ENCODE measurements around the gene TNIK. TPM values are rescaled to one million over a fixed set of nuclear protein-coding genes. Genes with fewer than 3 reads are reported as not detected.

Gene TNIK
- total RNA-seq, 1 experiment from 2014 or later, result 0.69 TPM

DNA sequence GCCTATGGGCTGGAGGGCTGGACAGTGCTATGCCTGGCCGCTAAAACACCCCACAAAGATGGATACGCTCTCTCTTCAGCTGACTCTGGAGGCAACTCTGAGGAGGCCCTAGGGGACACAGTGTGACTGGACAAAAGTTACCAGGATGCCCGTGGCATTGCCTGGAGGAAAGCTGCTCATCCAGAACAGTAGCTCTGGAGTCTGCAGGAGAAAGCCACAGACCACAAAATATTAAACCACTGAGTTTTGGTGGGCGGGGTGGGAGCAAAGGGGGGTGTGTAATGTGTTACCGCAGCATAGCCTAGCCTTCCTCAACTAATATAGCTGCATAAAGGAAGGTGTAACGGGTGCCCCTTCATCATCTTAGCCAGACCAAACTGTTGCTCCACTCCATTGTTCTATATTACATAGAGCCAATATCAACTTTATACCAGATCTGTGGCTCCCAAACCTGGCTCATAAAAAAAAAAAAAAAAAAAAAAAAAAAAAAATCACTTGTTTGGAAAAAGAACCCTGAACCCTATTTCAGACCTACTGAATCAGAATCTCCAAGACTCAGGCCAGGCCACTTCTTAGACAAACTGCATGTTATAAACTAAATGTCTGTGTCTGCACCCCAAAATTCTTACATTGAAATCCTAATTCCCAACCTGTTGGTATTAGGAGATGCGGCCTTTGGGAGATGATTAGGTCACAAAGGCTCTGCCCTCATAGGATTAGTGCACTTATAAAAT lies 132.6 kb downstream of the TNIK start:
- Histone ChIP-seq H3K36me3 (ENCODE audit: insufficient read depth, low read length, poor library complexity, severe bottlenecking) (no peaks in the 10 kb centered on the region), H3K27ac (ENCODE audit: low read depth, low read length, poor library complexity, severe bottlenecking) (no peak overlapping the region), H3K4me1 (ENCODE audit: insufficient read depth, low read length, poor library complexity, severe bottlenecking) (peaks cover 11% of the 10 kb centered on the region), H3K4me3 (ENCODE audit: low read depth, low read length, poor library complexity, severe bottlenecking) (no peak overlapping the region), H3K27me3 (replicated peaks; ENCODE audit: insufficient read depth, low read depth, low read length, poor library complexity) (no peaks in the 10 kb centered on the region), H3K9me3 (ENCODE audit: low read depth, low read length, poor library complexity, severe bottlenecking) (no peaks in the 10 kb centered on the region)
- CTCF ChIA-PET, result no interaction called here
- BruUV-seq (replicated peaks), result no TSS peak
- TF ChIP-seq EZH2 (IDR thresholded peaks at IDR 0.05; ENCODE audit: borderline replicate concordance, low read depth, low read length, poor library complexity, severe bottlenecking), result no peak
- TF ChIP-seq, protein P1, sequence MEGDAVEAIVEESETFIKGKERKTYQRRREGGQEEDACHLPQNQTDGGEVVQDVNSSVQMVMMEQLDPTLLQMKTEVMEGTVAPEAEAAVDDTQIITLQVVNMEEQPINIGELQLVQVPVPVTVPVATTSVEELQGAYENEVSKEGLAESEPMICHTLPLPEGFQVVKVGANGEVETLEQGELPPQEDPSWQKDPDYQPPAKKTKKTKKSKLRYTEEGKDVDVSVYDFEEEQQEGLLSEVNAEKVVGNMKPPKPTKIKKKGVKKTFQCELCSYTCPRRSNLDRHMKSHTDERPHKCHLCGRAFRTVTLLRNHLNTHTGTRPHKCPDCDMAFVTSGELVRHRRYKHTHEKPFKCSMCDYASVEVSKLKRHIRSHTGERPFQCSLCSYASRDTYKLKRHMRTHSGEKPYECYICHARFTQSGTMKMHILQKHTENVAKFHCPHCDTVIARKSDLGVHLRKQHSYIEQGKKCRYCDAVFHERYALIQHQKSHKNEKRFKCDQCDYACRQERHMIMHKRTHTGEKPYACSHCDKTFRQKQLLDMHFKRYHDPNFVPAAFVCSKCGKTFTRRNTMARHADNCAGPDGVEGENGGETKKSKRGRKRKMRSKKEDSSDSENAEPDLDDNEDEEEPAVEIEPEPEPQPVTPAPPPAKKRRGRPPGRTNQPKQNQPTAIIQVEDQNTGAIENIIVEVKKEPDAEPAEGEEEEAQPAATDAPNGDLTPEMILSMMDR (conservative IDR thresholded peaks at IDR 0.05; ENCODE audit: low read depth, low read length), result no peak
- POLR2A ChIA-PET (ENCODE audit: low non-redundant PET), result no interaction called here
- DNase-seq (ENCODE audit: low spot score), result no peak
- intact Hi-C loops (cut with micrococcal nuclease; ENCODE audit: unreplicated experiment), result no loop called here

DNA sequence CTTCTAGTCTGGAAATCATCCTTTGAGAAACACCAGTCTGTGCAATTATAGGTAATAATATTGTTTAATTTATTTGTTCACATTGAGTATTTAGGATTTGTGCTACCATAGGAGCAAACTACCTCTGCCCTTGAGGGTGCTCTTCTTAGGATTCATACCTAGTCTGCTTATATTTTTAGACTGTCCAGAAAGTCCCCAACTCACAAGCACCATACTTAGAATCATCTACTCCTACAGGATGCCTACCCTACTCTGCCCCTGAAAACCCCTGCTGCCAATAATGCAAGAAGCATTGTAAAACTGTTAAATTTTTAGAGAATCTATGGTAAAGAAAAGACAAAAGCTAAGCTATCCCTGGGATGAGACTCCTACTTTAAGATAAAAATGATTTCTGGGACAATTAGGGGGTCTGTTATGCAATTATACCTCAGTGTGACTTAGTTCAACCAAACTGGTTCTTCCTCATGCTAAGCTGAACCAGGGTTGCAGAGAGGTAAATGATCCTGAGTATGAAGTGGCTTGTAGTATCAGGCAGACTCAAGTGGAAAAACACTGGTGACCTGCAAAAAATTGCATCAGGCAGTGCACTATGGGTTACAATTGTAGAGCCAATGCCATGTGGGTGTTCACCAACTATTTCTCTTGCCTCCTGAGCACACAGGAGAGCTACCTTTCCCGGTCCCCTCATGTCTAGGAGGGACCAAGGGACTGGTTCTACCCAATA lies 133.3 kb downstream of the TNIK start:
- POLR2A ChIA-PET (ENCODE audit: low non-redundant PET), result no interaction called here
- DNase-seq (ENCODE audit: low spot score), result no peak
- TF ChIP-seq, protein P1 (conservative IDR thresholded peaks at IDR 0.05; ENCODE audit: low read depth, low read length), result no peak
- no peak for TF ChIP-seq EZH2 (IDR thresholded peaks at IDR 0.05; ENCODE audit: borderline replicate concordance, low read depth, low read length, poor library complexity, severe bottlenecking)
- intact Hi-C loops (cut with micrococcal nuclease; ENCODE audit: unreplicated experiment), result no loop called here
- Histone ChIP-seq H3K4me1 (ENCODE audit: insufficient read depth, low read length, poor library complexity, severe bottlenecking) (peaks cover 11% of the 10 kb centered on the region), H3K4me3 (ENCODE audit: low read depth, low read length, poor library complexity, severe bottlenecking) (no peak overlapping the region), H3K27me3 (replicated peaks; ENCODE audit: insufficient read depth, low read depth, low read length, poor library complexity) (no peaks in the 10 kb centered on the region), H3K27ac (ENCODE audit: low read depth, low read length, poor library complexity, severe bottlenecking) (no peak overlapping the region), H3K9me3 (ENCODE audit: low read depth, low read length, poor library complexity, severe bottlenecking) (no peaks in the 10 kb centered on the region), H3K36me3 (ENCODE audit: insufficient read depth, low read length, poor library complexity, severe bottlenecking) (no peaks in the 10 kb centered on the region)
- CTCF ChIA-PET, result no interaction called here
- BruUV-seq (replicated peaks), result no TSS peak

GRCh38 chr3:171323938-171324536 lies 136.2 kb downstream of the TNIK start:
- Histone ChIP-seq H3K27me3 (replicated peaks; ENCODE audit: insufficient read depth, low read depth, low read length, poor library complexity) (no peaks in the 10 kb centered on the region), H3K4me1 (ENCODE audit: insufficient read depth, low read length, poor library complexity, severe bottlenecking) (peaks cover 10% of the 10 kb centered on the region), H3K9me3 (ENCODE audit: low read depth, low read length, poor library complexity, severe bottlenecking) (no peaks in the 10 kb centered on the region), H3K4me3 (ENCODE audit: low read depth, low read length, poor library complexity, severe bottlenecking) (no peak overlapping the region), H3K27ac (ENCODE audit: low read depth, low read length, poor library complexity, severe bottlenecking) (no peak overlapping the region), H3K36me3 (ENCODE audit: insufficient read depth, low read length, poor library complexity, severe bottlenecking) (no peaks in the 10 kb centered on the region)
- intact Hi-C loops (cut with micrococcal nuclease; ENCODE audit: unreplicated experiment), result no loop called here
- POLR2A ChIA-PET (ENCODE audit: low non-redundant PET), result interaction anchor here (0.6 kb wide), 1 partner anchor 1283 kb away, joined by 5 read pairs; no protein-coding TSS in a partner anchor
- DNase-seq (ENCODE audit: low spot score), result no peak
- no TSS peak for BruUV-seq (replicated peaks)
- no peak for TF ChIP-seq EZH2 (IDR thresholded peaks at IDR 0.05; ENCODE audit: borderline replicate concordance, low read depth, low read length, poor library complexity, severe bottlenecking)
- TF ChIP-seq, protein P1 (conservative IDR thresholded peaks at IDR 0.05; ENCODE audit: low read depth, low read length), result no peak
- CTCF ChIA-PET, result no interaction called here

Data from A673 (cell line).